Measurements from ENCODE around the gene APOL6.

DNA sequence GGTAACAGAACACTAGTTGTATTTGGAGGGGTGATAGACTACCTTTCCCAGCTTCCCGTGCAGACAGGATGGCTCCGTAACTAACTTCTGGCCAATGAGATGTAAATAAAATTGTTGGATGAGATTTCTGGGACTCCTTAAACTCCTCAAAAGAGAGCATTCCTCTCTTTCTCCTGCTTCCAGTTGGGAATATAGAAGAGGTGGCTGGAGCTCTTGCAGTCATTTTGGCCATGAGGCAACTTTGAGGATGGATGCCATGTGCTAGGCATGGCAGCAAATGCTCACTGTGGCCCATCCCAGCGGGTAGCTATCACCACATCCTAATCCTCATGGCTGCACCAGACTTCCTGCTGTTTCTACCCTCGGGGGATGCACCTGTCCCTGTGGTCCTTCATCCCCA lies 38.5 kb upstream of the APOL6 start:
- no peak for TF ChIP-seq EP300 (IDR thresholded peaks at IDR 0.05; ENCODE audit: low read depth)
- TF ChIP-seq, protein P1, sequence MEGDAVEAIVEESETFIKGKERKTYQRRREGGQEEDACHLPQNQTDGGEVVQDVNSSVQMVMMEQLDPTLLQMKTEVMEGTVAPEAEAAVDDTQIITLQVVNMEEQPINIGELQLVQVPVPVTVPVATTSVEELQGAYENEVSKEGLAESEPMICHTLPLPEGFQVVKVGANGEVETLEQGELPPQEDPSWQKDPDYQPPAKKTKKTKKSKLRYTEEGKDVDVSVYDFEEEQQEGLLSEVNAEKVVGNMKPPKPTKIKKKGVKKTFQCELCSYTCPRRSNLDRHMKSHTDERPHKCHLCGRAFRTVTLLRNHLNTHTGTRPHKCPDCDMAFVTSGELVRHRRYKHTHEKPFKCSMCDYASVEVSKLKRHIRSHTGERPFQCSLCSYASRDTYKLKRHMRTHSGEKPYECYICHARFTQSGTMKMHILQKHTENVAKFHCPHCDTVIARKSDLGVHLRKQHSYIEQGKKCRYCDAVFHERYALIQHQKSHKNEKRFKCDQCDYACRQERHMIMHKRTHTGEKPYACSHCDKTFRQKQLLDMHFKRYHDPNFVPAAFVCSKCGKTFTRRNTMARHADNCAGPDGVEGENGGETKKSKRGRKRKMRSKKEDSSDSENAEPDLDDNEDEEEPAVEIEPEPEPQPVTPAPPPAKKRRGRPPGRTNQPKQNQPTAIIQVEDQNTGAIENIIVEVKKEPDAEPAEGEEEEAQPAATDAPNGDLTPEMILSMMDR (IDR thresholded peaks at IDR 0.05): no peak
- TF ChIP-seq POLR2A (IDR thresholded peaks at IDR 0.05): no peak
